Stimulated activated CD8-positive, alpha-beta memory T cell treated with anti-CD3 and anti-CD28 coated beads, Interleukin-12 subunit alpha, Interleukin-12 subunit beta, amount 100 ng/mL, for 24 hours (primary cell): Measurements from ENCODE around the gene NELFCD.
"Not testable (repeated sequence)": the region's sequence is repeated elsewhere in the genome, so short reads cannot be mapped to it uniquely, and the experiment has no call there.

ENCODE experiments used
- DNase-seq: peaks from one replicate; pipeline ENCODE4 v3.0.0-alpha.2; 2020; ENCODE audit errors: extremely low read depth

Gene NELFCD

GRCh38 chr20:58973179-58973578 is 7.9 kb upstream of the NELFCD start:
- no peak for DNase-seq

DNA sequence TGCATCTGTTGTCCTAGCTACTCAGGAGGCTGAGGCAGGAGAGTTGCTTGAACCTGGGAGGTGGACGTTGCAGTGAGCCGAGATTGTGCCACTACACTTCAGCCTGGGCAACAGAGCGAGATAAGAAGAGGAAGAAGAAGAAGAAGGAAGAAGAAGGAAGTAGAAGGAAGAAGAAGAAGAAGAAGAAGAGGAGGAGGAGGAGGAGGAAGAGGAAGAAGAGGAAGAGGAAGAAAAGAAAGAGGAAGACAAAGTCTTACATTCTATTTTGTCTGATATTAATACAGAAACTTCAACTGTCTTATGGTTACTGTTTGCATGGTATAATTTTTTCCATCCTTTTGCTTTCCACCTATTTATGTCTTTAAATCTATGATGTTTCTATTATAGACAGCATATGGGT is 7.2 kb upstream of the NELFCD start:
- no peak for DNase-seq

GRCh38 chr20:58975353-58975752 is 5.7 kb upstream of the NELFCD start:
- no peak for DNase-seq

GRCh38 chr20:58976061-58976730 is 4.9 kb upstream of the NELFCD start:
- no peak for DNase-seq

- DNase-seq = no peak
These were observed 2.5 kb upstream of the NELFCD start for GRCh38 chr20:58978351-58979190.

GRCh38 chr20:58981628-58982364 is 740 bp downstream of the NELFCD start:
- DNase-seq = no peak

DNA sequence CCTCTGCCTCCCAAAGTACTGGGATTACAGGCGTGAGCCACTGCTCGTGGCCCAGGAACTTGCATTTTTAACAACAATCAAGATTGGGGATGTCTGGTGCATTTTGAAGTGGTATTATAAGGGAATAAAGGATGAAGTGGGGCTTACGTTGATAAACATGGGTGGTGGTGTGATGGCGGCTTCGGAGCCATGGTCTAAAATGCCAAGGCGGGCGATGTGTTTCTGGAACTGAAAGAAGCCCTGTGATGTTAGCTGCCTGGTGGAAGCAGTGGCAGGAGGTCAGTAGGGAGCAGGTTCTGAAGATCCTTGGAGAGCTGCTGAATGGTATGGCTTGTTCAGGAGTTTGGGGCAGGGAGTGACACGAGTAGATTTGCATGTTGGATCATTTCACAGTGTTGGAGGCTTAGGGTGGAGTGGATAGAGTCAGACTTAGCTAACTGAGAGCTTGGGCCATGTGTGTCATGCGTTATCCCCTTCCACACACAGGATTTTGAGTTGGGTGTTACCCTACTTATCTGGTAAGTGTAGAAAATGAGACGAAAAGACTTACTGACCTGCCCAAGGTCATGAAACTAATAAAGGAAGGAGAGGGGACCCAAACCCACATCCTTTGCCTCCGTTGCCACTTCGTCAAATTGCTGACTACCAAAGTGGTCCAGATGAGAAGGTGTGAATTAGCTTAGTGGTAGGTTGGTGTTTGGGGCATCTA is 1.5 kb downstream of the NELFCD start:
- no peak for DNase-seq

- DNase-seq = not testable (repeated sequence)
These were observed 2.0 kb downstream of the NELFCD start for GRCh38 chr20:58983115-58983468.

DNA sequence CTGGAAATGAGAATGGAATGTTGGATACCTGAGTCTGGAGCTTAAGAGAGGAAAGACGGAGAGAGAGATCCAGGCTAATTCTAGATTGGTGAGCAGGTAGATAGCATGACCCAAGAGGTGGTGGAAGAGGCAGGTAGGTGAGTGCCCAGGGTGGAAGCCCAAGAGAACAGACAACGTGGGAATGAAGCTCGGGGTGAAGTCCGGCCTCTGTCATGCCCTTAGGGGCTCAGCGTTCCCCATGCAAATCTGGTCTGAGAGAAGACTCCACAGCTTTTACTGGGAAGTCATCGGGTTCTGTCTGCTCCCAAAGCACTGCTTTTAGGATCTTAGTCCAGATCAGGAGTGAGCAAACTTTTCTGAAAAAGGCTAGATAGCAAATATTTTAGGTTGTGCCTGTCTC is 3.6 kb downstream of the NELFCD start:
- DNase-seq = no peak

- DNase-seq = no peak
These were observed 4.6 kb downstream of the NELFCD start for GRCh38 chr20:58985656-58986055.

- no peak for DNase-seq
These were observed 5.4 kb downstream of the NELFCD start for GRCh38 chr20:58986286-58986967.

DNA sequence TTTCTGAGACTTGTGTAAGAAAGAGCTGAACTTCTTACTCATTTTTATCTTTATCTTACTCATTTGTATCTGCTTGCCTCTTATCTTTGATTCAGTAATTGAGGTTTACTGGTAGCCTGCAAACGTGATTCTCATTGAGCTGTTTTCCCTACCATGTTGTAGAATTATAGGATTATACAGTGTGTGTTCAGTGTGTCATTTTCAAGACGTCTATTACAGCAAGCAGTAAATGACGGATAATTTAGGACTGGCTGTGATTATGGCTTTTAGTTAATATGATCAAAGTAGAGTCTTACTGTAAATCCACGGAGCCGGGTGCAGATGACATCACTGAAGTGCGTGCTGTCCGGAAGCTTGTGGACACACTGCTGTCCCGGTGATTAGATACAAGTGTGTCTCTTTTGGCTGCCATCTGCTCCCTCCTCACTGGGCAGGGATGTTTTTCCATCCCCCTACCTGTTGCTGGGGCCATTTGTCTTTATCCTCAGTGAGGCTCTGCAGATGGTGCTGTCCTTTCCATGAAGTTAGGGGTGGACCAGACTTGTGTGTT is 6.0 kb downstream of the NELFCD start:
- no peak for DNase-seq

DNA sequence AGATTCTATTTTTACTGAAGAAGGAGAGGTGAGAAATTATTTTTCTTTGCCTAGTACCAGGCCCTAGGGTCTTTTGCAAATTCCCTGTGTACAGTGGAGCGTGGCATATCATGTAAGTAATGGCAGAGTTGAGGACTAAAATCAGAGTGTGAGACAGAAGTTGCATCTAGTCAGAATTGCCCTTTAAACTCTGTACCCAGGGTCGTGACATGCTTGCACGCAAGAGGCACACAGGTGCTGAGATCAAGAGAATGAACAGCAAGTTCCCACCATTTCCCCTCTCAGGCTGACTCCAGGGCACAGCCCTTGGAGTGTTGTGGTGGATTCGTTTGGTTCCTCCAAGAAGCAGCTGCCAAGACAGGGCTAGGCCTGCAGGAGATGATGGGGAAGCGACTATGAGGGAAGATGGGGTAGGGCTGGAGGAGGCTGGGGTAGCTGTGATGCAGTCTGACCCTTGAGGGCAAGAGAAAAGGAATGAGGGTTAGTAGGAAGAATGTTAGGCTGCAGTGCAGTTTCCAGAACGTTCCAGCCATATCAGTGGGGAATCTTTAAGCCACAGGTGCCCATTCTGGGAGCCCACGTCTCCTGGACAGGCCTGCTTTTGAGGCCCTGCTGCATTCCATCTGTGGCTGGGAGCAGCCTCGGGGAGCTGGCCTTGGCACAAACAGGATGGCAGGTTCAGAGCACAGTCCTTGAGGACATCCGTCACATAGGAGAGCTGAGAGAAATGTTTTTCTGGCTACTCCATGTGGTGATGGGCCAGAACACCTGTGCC is 6.9 kb downstream of the NELFCD start:
- DNase-seq = no peak

- no peak for DNase-seq
These were observed 7.5 kb downstream of the NELFCD start for GRCh38 chr20:58988565-58988882.

DNA sequence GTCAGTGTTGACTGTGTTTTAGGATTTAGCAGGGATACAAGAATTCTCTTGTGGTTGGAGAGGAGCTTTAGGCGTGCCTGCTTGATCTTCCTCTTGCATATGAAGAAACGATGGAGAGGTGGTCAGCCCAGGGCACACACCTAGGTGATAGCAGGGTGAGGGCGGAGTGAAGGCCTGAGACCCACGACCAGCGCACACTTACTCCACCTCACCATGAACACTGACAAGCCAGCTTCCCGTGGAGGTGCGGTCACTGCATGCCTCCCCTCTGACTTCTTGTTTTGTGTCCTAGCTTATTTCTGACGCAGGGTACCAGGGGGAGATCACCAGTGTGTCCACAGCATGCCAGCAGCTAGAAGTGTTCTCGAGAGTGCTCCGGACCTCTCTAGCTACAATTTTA is 8.1 kb downstream of the NELFCD start:
- no peak for DNase-seq

DNA sequence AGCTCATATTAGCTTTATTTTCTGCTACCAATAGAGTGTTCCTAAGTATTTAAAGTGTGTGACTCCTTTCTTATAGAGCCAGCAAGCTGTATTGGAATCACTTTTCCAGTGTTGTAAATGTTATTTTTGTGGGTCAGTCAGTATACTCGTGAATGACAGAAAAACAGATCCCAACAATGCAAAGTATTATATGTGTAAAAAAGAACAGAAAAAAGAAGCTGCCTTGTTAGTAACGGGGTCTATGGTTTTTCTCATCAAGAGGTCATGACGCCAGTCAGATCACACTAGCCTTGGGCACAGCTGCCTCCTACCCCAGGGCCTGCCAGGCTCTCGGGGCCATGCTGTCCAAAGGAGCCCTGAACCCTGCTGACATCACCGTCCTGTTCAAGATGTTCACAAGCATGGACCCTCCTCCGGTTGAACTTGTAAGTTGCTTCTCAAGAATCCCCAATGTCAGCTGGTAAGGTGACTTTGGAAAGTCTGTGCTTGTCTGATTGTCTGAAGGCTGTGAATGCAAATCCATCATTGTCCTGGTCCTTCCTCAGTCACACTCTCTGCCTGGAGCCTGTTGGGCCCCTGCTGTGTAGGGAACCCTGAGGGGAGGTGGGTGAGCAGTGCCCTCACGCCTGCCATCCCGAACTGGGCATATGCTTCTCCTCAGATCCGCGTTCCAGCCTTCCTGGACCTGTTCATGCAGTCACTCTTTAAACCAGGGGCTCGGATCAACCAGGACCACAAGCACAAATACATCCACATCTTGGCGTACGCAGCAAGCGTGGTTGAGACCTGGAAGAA is 9.8 kb downstream of the NELFCD start:
- DNase-seq = no peak

DNA sequence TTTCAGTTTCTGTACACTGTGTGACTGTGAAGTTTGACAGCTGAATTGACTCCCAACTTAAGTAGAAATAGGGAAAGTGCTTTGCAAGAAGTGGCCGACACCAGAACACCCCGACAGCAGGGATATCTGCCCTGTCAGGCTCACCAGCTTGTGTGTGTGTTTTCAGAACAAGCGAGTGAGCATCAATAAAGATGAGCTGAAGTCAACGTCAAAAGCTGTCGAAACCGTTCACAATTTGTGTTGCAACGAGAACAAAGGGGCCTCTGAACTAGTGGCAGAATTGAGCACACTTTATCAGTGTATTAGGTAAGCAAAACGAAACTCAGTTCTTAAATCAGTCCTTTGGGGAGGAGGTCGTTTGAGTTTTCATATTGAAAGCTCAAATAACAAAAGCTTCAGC is 10.7 kb downstream of the NELFCD start:
- no peak for DNase-seq

DNA sequence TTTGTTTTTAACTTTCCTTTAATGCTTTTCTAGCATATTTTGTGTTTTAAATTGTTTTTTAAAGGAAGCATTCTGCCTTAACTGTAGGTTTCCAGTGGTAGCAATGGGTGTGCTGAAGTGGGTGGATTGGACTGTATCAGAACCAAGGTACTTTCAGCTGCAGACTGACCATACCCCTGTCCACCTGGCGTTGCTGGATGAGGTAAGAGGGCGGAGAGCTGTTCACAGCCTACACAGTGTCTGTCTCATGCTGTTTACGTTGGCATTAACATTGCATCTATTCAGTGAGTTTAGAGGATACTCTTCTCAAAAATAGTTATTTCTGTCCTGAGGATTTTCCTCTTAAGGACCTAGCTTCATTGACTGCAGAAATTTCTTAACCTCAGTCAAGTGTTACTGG is 11.9 kb downstream of the NELFCD start:
- no peak for DNase-seq

- no peak for DNase-seq
These were observed 12.5 kb downstream of the NELFCD start for GRCh38 chr20:58993332-58994248.
